Osteoblast (primary cell): ENCODE measurements around the gene PDZK1IP1. TPM values are rescaled to one million over a fixed set of nuclear protein-coding genes. Genes with fewer than 3 reads are reported as not detected.
"Not testable (repeated sequence)": the region's sequence is repeated elsewhere in the genome, so short reads cannot be mapped to it uniquely, and the experiment has no call there.

Experiments
- DNase-seq: peaks from one replicate; pipeline ENCODE4 v3.0.0; 2011; ENCODE audit warnings: low spot score, mixed read lengths; ENCODE audit not compliant: insufficient read length; ENCODE audit errors: missing footprints
- H2AFZ ChIP-seq: 2 replicates; pipeline ENCODE4 v1.6.0; 2011; ENCODE audit warnings: mild to moderate bottlenecking, low read length
- H3K27ac ChIP-seq: 2 replicates; pipeline ENCODE4 v1.5.1; 2011; ENCODE audit warnings: mild to moderate bottlenecking, low read depth, low read length, moderate library complexity
- H3K27me3 ChIP-seq: 2 replicates; pipeline ENCODE4 v1.6.0; 2012; ENCODE audit warnings: mild to moderate bottlenecking, control low read depth, inconsistent platforms, low read length, moderate library complexity; ENCODE audit not compliant: insufficient read depth
- H3K36me3 ChIP-seq: 2 replicates; pipeline ENCODE4 v1.5.1; 2011; ENCODE audit warnings: mild to moderate bottlenecking, low read length, control low read depth, moderate library complexity; ENCODE audit not compliant: insufficient read depth
- H3K4me1 ChIP-seq: 2 replicates; pipeline ENCODE4 v1.5.1; 2011; ENCODE audit warnings: mild to moderate bottlenecking, low read length, control low read depth, moderate library complexity; ENCODE audit not compliant: insufficient read depth
- H3K4me2 ChIP-seq: 2 replicates; pipeline ENCODE4 v1.6.0; 2011; ENCODE audit warnings: mild to moderate bottlenecking, low read length; ENCODE audit not compliant: insufficient read depth
- H3K4me3 ChIP-seq: fragments of 200-600 bp; sonication (generic); 3 replicates; pipeline ENCODE4 v1.5.1; 2012; ENCODE audit warnings: mild to moderate bottlenecking, low read length, inconsistent platforms; ENCODE audit not compliant: insufficient read depth
- H3K79me2 ChIP-seq: 2 replicates; pipeline ENCODE4 v1.6.0; 2012; ENCODE audit warnings: mild to moderate bottlenecking, low read length, control low read depth, inconsistent platforms; ENCODE audit not compliant: insufficient read depth
- H3K9me3 ChIP-seq: 2 replicates; pipeline ENCODE4 v1.5.1; 2011; ENCODE audit warnings: low read depth, low read length, control low read depth
- H4K20me1 ChIP-seq: 2 replicates; pipeline ENCODE4 v1.6.0; 2012; ENCODE audit warnings: mild to moderate bottlenecking, low read length, control low read depth; ENCODE audit not compliant: insufficient read depth
- total RNA-seq: library from RNA; depleted of rRNA; stranded (reverse); fragments of >200 nt; gene quantifications from 2 replicates; pipeline ENCODE4 v1.2.3, GENCODE V29; 2012
- TF ChIP-seq, protein P1 (sequence below): IDR thresholded peaks from 2 replicates; pipeline ENCODE4 v1.5.1; 2011; ENCODE audit warnings: mild to moderate bottlenecking, low read depth, low read length, moderate library complexity; ENCODE audit errors: extremely low read depth

Gene PDZK1IP1
- total RNA-seq, 1 donor = not detected

DNA sequence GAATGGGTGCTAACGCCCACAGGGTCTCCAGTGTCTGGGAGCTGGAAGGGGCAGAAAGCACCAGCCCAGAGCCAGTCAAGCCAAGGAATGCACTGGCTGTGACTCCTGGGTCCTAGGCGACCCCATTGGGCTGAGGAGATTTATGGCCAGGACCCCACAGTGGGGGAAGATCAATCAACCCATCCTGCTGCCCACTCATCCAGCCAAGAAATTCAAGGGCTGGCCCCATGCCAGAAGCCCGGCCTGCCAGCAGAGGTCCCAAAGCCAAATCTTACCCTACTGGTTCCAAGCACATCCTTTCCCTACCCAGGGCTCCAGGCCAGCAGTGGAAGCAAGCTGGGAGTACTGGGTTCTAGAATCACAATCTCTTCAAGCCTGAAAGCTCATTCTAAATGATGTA lies 6.8 kb upstream of the PDZK1IP1 start:
- H3K4me3 ChIP-seq = no peak overlapping the region
- H4K20me1 ChIP-seq = no peaks in the 10 kb centered on the region
- H3K27me3 ChIP-seq = peaks cover 18% of the 10 kb centered on the region
- TF ChIP-seq, protein P1, sequence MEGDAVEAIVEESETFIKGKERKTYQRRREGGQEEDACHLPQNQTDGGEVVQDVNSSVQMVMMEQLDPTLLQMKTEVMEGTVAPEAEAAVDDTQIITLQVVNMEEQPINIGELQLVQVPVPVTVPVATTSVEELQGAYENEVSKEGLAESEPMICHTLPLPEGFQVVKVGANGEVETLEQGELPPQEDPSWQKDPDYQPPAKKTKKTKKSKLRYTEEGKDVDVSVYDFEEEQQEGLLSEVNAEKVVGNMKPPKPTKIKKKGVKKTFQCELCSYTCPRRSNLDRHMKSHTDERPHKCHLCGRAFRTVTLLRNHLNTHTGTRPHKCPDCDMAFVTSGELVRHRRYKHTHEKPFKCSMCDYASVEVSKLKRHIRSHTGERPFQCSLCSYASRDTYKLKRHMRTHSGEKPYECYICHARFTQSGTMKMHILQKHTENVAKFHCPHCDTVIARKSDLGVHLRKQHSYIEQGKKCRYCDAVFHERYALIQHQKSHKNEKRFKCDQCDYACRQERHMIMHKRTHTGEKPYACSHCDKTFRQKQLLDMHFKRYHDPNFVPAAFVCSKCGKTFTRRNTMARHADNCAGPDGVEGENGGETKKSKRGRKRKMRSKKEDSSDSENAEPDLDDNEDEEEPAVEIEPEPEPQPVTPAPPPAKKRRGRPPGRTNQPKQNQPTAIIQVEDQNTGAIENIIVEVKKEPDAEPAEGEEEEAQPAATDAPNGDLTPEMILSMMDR = no peak
- no peaks in the 10 kb centered on the region for H3K4me1 ChIP-seq
- H3K4me2 ChIP-seq = no peak overlapping the region
- no peaks in the 10 kb centered on the region for H3K79me2 ChIP-seq
- DNase-seq = no peak
- no peak overlapping the region for H3K27ac ChIP-seq
- H3K9me3 ChIP-seq = no peaks in the 10 kb centered on the region
- no peaks in the 10 kb centered on the region for H3K36me3 ChIP-seq
- H2AFZ ChIP-seq = no peak overlapping the region

DNA sequence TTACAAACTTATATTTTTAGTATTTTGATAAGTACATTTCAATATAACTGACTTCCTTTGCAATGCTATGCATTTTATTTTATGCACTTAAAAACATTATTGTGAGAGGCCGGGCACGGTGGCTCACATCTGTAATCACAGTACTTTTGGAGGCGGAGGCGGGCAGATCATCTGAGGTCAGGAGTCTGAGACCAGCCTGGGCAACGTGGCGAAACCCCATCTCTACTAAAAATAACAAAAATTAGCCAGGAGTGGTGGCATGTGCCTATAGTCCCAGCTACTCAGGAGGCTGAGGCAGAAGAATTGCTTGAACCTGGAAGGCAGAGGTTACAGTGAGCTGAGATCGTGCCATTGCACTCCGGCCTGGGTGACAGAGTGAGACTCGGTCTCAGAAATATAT lies 6.1 kb upstream of the PDZK1IP1 start:
- H3K4me1 ChIP-seq, H3K4me2 ChIP-seq, DNase-seq, H3K79me2 ChIP-seq, H4K20me1 ChIP-seq, H2AFZ ChIP-seq, H3K27ac ChIP-seq, H3K4me3 ChIP-seq, H3K36me3 ChIP-seq, H3K9me3 ChIP-seq: not testable (repeated sequence)
- H3K27me3 ChIP-seq = peaks cover 18% of the 10 kb centered on the region

DNA sequence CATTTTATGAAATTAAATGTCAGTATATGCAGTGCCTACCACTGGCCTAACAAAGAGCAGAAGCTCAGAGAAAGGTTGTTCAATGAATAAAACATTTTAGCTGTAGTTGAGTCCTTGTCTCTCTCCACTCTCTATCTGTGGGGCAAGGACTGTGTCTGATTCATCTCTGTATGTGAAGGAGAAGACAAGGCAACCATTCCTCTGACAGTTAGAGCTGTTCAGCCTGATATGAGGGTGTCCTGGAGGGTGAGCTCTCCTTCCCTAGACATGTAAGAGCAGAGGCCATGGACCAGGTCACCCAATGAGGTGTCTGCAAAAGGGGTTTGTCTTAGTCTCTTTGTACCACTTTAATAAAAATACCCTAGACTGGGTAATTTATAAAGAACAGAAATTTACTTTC lies 4.5 kb upstream of the PDZK1IP1 start:
- no peaks in the 10 kb centered on the region for H4K20me1 ChIP-seq
- no peak overlapping the region for H3K4me3 ChIP-seq
- H3K4me1 ChIP-seq = peaks cover 8% of the 10 kb centered on the region
- no peak overlapping the region for H3K27ac ChIP-seq
- H2AFZ ChIP-seq = no peak overlapping the region
- H3K36me3 ChIP-seq = no peaks in the 10 kb centered on the region
- DNase-seq = no peak
- H3K4me2 ChIP-seq = no peak overlapping the region
- peaks cover 11% of the 10 kb centered on the region for H3K27me3 ChIP-seq
- TF ChIP-seq, protein P1 = no peak
- no peaks in the 10 kb centered on the region for H3K9me3 ChIP-seq
- no peaks in the 10 kb centered on the region for H3K79me2 ChIP-seq

DNA sequence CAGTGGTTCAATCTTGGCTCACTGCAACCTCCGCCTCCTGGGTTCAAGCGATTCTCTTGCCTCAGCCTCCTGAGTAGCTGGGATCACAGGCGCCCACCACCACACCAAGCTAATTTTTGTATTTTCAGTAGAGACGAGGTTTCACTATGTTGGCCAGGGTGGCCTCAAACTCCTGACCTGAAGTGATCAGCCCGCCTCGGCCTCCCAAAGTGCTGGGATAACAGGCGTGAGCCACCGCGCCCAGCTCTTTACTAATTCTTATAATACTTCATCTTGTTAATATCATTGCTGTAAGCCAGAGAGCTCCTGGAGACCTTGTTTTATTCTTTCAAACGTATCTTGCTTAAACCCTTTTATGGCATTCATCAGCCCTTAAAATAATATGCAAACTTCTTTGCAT lies 3.7 kb upstream of the PDZK1IP1 start:
- H3K27ac ChIP-seq, H3K4me3 ChIP-seq, H3K4me2 ChIP-seq, H3K79me2 ChIP-seq, DNase-seq, H2AFZ ChIP-seq, H3K27me3 ChIP-seq, H3K4me1 ChIP-seq, H4K20me1 ChIP-seq, H3K9me3 ChIP-seq, H3K36me3 ChIP-seq: not testable (repeated sequence)

DNA sequence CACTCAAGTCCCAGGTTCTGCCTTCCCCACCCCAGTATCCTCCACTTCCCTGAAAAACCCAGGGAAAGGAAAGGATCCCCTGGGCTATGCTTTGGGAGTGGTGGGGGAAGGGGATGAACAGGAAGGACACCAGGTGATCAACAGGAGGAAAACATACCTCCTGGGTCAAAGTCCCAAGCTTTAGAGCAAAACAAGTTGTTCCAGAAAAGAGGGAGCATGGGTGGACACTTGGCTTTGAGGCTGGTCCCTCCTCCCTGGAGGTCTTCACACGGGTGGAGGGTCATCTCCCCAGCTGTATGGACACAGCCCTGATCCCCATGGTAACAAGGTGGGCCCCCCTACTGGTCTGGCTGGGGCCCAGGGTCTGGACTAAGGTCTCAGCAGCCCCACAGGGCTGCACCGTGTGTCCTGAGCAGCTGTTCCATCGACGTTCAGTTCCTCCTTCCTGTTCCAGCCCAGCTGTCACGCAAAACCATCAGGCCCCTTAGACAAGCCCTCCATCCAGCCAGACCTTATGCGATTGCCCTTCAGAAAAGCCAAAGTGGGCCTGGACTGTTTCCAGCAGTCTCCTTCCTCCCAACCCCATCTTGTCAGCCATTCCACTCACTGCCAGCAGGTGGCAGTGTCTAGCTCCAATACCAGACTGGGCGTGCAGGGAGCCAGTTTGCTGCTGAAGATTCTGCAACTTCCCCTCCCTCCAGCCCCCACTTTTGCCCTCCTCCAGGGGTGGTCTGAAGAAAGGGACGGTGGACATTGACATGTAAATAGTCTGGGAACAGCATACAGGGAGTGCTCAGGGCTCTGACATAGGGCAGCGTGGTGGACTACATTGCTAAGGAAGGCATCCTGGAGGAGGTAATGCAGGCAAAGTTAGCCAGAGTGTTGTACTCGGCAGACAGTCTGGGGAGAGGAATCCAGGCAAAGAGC lies 2.9 kb upstream of the PDZK1IP1 start:
- Histone ChIP-seq H3K36me3 (no peaks in the 10 kb centered on the region), H3K4me2 (no peak overlapping the region), H4K20me1 (no peaks in the 10 kb centered on the region), H3K4me1 (peaks cover 8% of the 10 kb centered on the region), H3K27ac (no peak overlapping the region), H3K4me3 (no peak overlapping the region), H2AFZ (no peak overlapping the region), H3K9me3 (no peaks in the 10 kb centered on the region), H3K79me2 (no peaks in the 10 kb centered on the region), H3K27me3 (no peaks in the 10 kb centered on the region)
- TF ChIP-seq, protein P1 = peak; percentile 98
- peak; percentile 93 for DNase-seq
